HG02970 (cell line): ENCODE results near the gene FAM3B.

Source experiments
- ATAC-seq: cut with Tn5 transposase; IDR thresholded peaks from one replicate; pipeline ENCODE4 v1.9.1; 2021; ENCODE audit warnings: mild to moderate bottlenecking, moderate library complexity, moderate number of reproducible peaks; ENCODE audit not compliant: unreplicated experiment, low FRiP score

FAM3B gene

GRCh38 chr21:41317458-41317857, 857 bp downstream of the FAM3B start:
- ATAC-seq = no peak

- ATAC-seq = no peak
These were observed 1.6 kb downstream of the FAM3B start for GRCh38 chr21:41318218-41318617.

- no peak for ATAC-seq
These were observed 2.7 kb downstream of the FAM3B start for GRCh38 chr21:41319273-41319672.

- no peak for ATAC-seq
These were observed 4.8 kb downstream of the FAM3B start for GRCh38 chr21:41321211-41321907.

- no peak for ATAC-seq
These were observed 5.4 kb downstream of the FAM3B start for GRCh38 chr21:41321908-41322495.

- no peak for ATAC-seq
These were observed 6.1 kb downstream of the FAM3B start for GRCh38 chr21:41322496-41323382.

GRCh38 chr21:41325138-41325912, 8.7 kb downstream of the FAM3B start:
- no peak for ATAC-seq

GRCh38 chr21:41326414-41327080, 9.9 kb downstream of the FAM3B start:
- no peak for ATAC-seq

GRCh38 chr21:41327753-41328152, 11.2 kb downstream of the FAM3B start:
- no peak for ATAC-seq

- ATAC-seq = no peak
These were observed 12.3 kb downstream of the FAM3B start for GRCh38 chr21:41328660-41329607.

GRCh38 chr21:41333752-41334151, 17.2 kb downstream of the FAM3B start:
- ATAC-seq = no peak

- ATAC-seq = no peak
These were observed 20.9 kb downstream of the FAM3B start for GRCh38 chr21:41337515-41337914.

- ATAC-seq = no peak
These were observed 21.9 kb downstream of the FAM3B start for GRCh38 chr21:41338455-41338854.

GRCh38 chr21:41342035-41342434, 25.4 kb downstream of the FAM3B start:
- ATAC-seq = no peak

GRCh38 chr21:41344146-41344545, 27.5 kb downstream of the FAM3B start:
- ATAC-seq = no peak

- no peak for ATAC-seq
These were observed 28.8 kb downstream of the FAM3B start for GRCh38 chr21:41345356-41345755.

GRCh38 chr21:41345934-41346685, 29.5 kb downstream of the FAM3B start:
- no peak for ATAC-seq

- ATAC-seq = no peak
These were observed 30.2 kb downstream of the FAM3B start for GRCh38 chr21:41346758-41347157.
